ENCODE data around the gene OR5K1. TPM values are rescaled to one million over a fixed set of nuclear protein-coding genes. Genes with fewer than 3 reads are reported as not detected.

Gene OR5K1
- total and polyA plus RNA-seq, 2 of the 8 experiments (the other 6 are each of a cell fraction or from before 2014, with no cell fraction given), result not detected

- TF ChIP-seq CHD7 (IDR thresholded peaks at IDR 0.05; ENCODE audit: insufficient replicate concordance, low read length) (no peak), RXRA (IDR thresholded peaks at IDR 0.05; ENCODE audit: insufficient read depth, low read depth, low read length) (no peak), SRF (IDR thresholded peaks at IDR 0.05; ENCODE audit: low read depth, low read length) (no peak), TAF7 (optimal IDR thresholded peaks at IDR 0.05; ENCODE audit: borderline replicate concordance, low read depth, low read length) (no peak), E2F6 (IDR thresholded peaks at IDR 0.05) (no peak)
Measured at GRCh38 chr3:98457543-98457942, 5.5 kb upstream of the OR5K1 start (continued).

All from H1 (cell line).